HFFc6 (cell line): ENCODE measurements around the gene LZIC. TPM values are rescaled to one million over a fixed set of nuclear protein-coding genes. Genes with fewer than 3 reads are reported as not detected.
A peak's percentile ranks its signal among the peaks of the same experiment; 100 is the strongest.

Experiments used
- DNase-seq: peaks from one replicate; pipeline ENCODE4 v3.0.0-alpha.2; 2018
- H3K27ac Mint-ChIP-seq: 2 replicates; pipeline ENCODE4 v1.8.0; 2020; ENCODE audit warnings: mild to moderate bottlenecking, mixed read lengths
- H3K27me3 Mint-ChIP-seq: 2 replicates; pipeline ENCODE4 v1.8.0; 2021; ENCODE audit warnings: mild to moderate bottlenecking, moderate library complexity, mixed read lengths; ENCODE audit not compliant: insufficient read depth
- H3K36me3 Mint-ChIP-seq: 2 replicates; pipeline ENCODE4 v1.8.0; 2021; ENCODE audit warnings: low read depth, mixed read lengths
- H3K4me1 Mint-ChIP-seq: 2 replicates; pipeline ENCODE4 v1.8.0; 2020; ENCODE audit warnings: low read depth, mixed read lengths
- H3K4me3 Mint-ChIP-seq: 2 replicates; pipeline ENCODE4 v1.8.0; 2020; ENCODE audit warnings: mild to moderate bottlenecking, moderate library complexity, mixed read lengths
- H3K9me3 Mint-ChIP-seq: 2 replicates; pipeline ENCODE4 v1.8.0; 2020; ENCODE audit warnings: mild to moderate bottlenecking, mixed read lengths
- total RNA-seq, 6 experiments: library from RNA; stranded (reverse); fragmentation: NEBNext Ultra II Directional; extraction: Animal tissue kit (Norgen Biotek cat#: 25700); gene quantifications; 2 replicates in 1 of 6; 3 replicates in 5 of 6; pipeline ENCODE4 v1.2.3, GENCODE V29; 2021
- TF ChIP-seq, protein P1 (sequence below): fragments of 200-600 bp; sonication (generic); IDR thresholded peaks from 2 replicates; pipeline ENCODE4 v1.5.0; 2021; ENCODE audit warnings: antibody characterized with exemption, mild to moderate bottlenecking

Gene LZIC
- total RNA-seq, 6 experiments from 2014 or later: 28.0 to 34.8 (median 30.9) TPM

DNA sequence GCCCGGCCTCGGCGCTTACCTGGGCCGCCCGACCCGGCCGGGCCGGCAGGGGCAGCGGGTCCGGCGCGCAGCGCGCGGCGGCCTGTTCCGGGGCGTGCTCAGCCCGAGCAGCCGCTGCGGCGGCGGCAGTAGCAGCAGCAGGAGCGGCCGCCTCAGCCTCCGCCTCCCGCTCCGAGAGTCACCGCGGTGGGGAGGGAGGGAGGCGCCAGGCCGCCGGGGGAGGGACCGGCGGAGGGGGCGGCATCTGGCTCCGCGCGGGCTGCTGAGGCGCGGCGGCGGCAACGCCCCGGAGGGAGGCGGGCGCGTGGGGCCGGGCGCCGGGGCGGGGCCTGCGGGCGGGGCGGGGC lies 33.1 kb downstream of the LZIC start, which contains the start of gene CTNNBIP1:
TSS of gene CTNNBIP1 (minus strand) at position 194 of the 347 bp plus-strand sequence. CDS start 38,205 bp downstream, outside the sequence.
- peaks cover 49% of the 10 kb centered on the region for H3K4me1 Mint-ChIP-seq
- H3K36me3 Mint-ChIP-seq: peaks cover 12% of the 10 kb centered on the region
- H3K4me3 Mint-ChIP-seq: peak within 1 kb of the TSS; percentile 98
- peak within 1 kb of the TSS; percentile 96 for H3K27ac Mint-ChIP-seq
- peaks cover 3% of the 10 kb centered on the region; the same call in 1 of the 2 replicates for H3K27me3 Mint-ChIP-seq
- TF ChIP-seq, protein P1, sequence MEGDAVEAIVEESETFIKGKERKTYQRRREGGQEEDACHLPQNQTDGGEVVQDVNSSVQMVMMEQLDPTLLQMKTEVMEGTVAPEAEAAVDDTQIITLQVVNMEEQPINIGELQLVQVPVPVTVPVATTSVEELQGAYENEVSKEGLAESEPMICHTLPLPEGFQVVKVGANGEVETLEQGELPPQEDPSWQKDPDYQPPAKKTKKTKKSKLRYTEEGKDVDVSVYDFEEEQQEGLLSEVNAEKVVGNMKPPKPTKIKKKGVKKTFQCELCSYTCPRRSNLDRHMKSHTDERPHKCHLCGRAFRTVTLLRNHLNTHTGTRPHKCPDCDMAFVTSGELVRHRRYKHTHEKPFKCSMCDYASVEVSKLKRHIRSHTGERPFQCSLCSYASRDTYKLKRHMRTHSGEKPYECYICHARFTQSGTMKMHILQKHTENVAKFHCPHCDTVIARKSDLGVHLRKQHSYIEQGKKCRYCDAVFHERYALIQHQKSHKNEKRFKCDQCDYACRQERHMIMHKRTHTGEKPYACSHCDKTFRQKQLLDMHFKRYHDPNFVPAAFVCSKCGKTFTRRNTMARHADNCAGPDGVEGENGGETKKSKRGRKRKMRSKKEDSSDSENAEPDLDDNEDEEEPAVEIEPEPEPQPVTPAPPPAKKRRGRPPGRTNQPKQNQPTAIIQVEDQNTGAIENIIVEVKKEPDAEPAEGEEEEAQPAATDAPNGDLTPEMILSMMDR: no peak
- no peaks in the 10 kb centered on the region for H3K9me3 Mint-ChIP-seq
- DNase-seq: no peak

DNA sequence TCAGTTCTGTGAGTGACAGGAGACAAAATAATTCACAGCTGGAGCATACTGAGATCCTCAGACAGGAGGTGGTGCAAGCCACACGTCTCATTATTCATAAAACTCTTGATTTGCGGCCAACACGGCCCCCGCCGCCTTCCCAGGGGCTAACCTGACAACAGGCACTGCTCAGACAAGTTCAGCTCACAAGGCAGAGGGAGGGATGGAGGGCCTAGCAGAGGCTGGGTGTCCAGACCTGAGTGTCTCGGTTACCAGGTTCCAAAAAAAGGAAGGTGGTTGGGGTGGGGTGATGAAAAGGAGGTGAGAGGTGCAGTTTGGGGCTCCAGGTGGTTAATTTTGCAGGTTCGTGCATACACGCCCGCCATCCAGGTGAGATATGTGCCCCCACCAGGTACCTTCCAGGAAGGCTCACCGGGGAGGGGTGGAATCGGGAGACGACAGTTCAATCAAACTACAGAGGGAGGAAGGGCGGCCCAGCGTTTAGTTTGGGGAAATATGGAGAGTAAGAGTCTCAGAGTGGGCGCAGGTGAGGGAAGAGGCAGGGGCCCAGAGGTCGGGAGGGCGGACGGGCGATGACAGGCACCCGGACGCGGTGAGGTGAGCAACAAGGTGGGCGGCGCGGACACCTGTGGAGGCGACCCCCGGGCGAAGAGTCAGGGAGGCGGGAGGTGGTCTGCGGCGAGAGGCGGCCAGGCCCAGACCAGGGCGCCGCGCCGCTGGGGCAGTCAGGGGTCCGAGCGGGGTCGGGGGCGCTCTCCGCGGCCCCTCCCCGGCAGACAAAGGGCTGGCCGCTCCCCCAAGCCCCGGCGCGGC lies 33.8 kb downstream of the LZIC start:
- peak overlapping the region; percentile 79 for H3K27ac Mint-ChIP-seq
- H3K9me3 Mint-ChIP-seq: no peaks in the 10 kb centered on the region
- TF ChIP-seq, protein P1: no peak
- H3K4me1 Mint-ChIP-seq: peaks cover 53% of the 10 kb centered on the region
- no peak for DNase-seq
- H3K27me3 Mint-ChIP-seq: peaks cover 3% of the 10 kb centered on the region; the same call in 1 of the 2 replicates
- H3K4me3 Mint-ChIP-seq: peak overlapping the region; percentile 95
- H3K36me3 Mint-ChIP-seq: peaks cover 12% of the 10 kb centered on the region

DNA sequence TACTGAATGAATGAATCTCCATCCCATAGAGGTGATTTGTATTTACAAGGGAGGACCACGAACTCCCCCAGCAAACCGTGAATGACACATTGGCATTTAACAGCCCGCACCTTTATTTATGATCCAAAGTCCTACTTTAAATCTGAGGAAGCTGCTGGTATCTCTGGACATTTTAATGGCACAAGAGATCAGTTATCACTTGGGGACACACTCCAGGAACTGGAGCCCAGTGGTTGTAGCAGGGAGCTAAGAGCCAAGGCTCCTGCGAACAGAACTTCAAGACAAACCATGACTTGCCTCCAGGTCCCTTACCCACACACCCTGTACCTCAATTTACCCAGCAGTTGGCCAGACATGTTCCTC lies 34.3 kb downstream of the LZIC start:
- peaks cover 3% of the 10 kb centered on the region; the same call in 1 of the 2 replicates for H3K27me3 Mint-ChIP-seq
- H3K4me3 Mint-ChIP-seq: peak overlapping the region; percentile 95
- TF ChIP-seq, protein P1: no peak
- H3K4me1 Mint-ChIP-seq: peaks cover 55% of the 10 kb centered on the region
- peak overlapping the region; percentile 79 for H3K27ac Mint-ChIP-seq
- peaks cover 12% of the 10 kb centered on the region for H3K36me3 Mint-ChIP-seq
- no peaks in the 10 kb centered on the region for H3K9me3 Mint-ChIP-seq
- no peak for DNase-seq

DNA sequence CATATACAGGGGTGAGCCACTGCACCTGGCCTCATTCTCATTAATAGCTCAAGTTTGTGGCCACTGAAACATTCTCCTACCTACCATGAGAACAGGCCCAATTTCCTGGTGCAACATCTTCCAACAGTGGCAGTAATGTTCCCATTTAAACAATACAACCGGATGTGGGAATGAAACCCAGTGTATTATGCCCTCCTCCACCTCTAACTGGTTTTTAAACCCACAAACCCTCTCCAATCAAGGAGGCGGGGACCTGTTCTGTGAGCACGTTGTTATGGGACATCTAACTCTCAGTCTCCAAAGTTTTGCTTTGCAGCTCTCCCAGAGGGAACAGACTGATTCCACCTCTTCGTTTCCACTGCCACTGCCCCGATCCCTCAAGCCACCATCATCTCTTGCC lies 35.8 kb downstream of the LZIC start:
- DNase-seq: no peak
- Mint-ChIP-seq H3K27ac (no peak overlapping the region), H3K36me3 (peaks cover 12% of the 10 kb centered on the region), H3K4me3 (no peak overlapping the region), H3K4me1 (peaks cover 57% of the 10 kb centered on the region), H3K27me3 (peaks cover 3% of the 10 kb centered on the region; the same call in 1 of the 2 replicates), H3K9me3 (no peaks in the 10 kb centered on the region)
- TF ChIP-seq, protein P1: no peak

DNA sequence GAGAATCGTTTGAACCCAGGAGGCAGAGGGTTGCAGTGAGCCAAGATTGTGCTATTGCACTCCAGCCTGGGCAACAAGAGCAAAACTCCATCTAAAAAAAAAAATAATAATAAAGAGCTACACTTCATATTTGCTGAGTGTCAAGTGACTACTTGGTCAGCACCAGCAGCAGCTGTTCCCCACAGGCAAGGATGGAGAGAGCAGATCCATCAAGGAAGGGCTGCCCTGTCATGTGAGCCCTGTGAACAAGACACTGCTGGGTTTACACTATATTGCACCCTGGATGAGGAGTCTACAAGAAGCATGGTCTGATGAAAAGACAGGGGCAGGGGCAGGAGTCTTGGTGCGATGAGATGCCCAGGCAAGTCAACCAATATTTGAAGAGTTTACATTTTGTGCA lies 36.7 kb downstream of the LZIC start:
- Mint-ChIP-seq H3K4me3 (no peak overlapping the region), H3K36me3 (peaks cover 12% of the 10 kb centered on the region), H3K27me3 (peaks cover 3% of the 10 kb centered on the region; the same call in 1 of the 2 replicates), H3K27ac (no peak overlapping the region), H3K9me3 (no peaks in the 10 kb centered on the region), H3K4me1 (peaks cover 51% of the 10 kb centered on the region)
- TF ChIP-seq, protein P1: no peak
- no peak for DNase-seq
